ENCODE results near the gene TNFAIP2.
A peak's percentile ranks its signal among the peaks of the same experiment; 100 is the strongest.

TNFAIP2 gene

GRCh38 chr14:103122947-103123633 lies at the start of gene TNFAIP2:
Gene TNFAIP2, plus strand, starts transcription at chr14:103123461. Its CDS starts 2,997 bp downstream, at chr14:103126458.
- DNase-seq: peak in 1 of 2 donors; percentile 33

- no peak for DNase-seq
Measured at GRCh38 chr14:103073876-103074728, 49.2 kb upstream of the TNFAIP2 start.

- DNase-seq: peak in 1 of 2 donors; percentile 16
Measured at GRCh38 chr14:103074729-103075367, 48.4 kb upstream of the TNFAIP2 start.

- peak; percentile 79 to 81 for DNase-seq
Measured at GRCh38 chr14:103078420-103078749, 44.9 kb upstream of the TNFAIP2 start.

GRCh38 chr14:103078860-103079587 lies 44.2 kb upstream of the TNFAIP2 start:
- no peak for DNase-seq

- no peak for DNase-seq
Measured at GRCh38 chr14:103081951-103082350, 41.3 kb upstream of the TNFAIP2 start.

- DNase-seq: no peak
Measured at GRCh38 chr14:103084021-103084919, 39.0 kb upstream of the TNFAIP2 start, which contains the start of gene LBHD2. Gene LBHD2, plus strand, starts transcription at chr14:103084210. Its CDS starts 1,803 bp downstream, at chr14:103086013.

GRCh38 chr14:103085106-103086091 lies 37.9 kb upstream of the TNFAIP2 start:
- DNase-seq: no peak

- DNase-seq: no peak
Measured at GRCh38 chr14:103086771-103087342, 36.4 kb upstream of the TNFAIP2 start.

GRCh38 chr14:103087343-103087835 lies 35.9 kb upstream of the TNFAIP2 start:
- DNase-seq: no peak

- DNase-seq: no peak
Measured at GRCh38 chr14:103088921-103089320, 34.3 kb upstream of the TNFAIP2 start.

- no peak for DNase-seq
Measured at GRCh38 chr14:103089386-103090335, 33.6 kb upstream of the TNFAIP2 start.

GRCh38 chr14:103090481-103091020 lies 32.7 kb upstream of the TNFAIP2 start:
- no peak for DNase-seq

- peak; percentile 74 to 82 for DNase-seq
Measured at GRCh38 chr14:103091041-103091882, 32.0 kb upstream of the TNFAIP2 start.

- DNase-seq: no peak
Measured at GRCh38 chr14:103091883-103092222, 31.4 kb upstream of the TNFAIP2 start.

GRCh38 chr14:103093856-103094405 lies 29.3 kb upstream of the TNFAIP2 start:
- DNase-seq: no peak

Data from CD4-positive, alpha-beta T cell treated with Interferon alpha-2 for 1 hour (primary cell).